ENCODE results near the gene NPC2. TPM values are rescaled to one million over a fixed set of nuclear protein-coding genes. Genes with fewer than 3 reads are reported as not detected.

NPC2 gene
- total RNA-seq, 4 donors from 2014 or later: 88.3 to 393 (median 147) TPM

GRCh38 chr14:74528406-74528805, 35.3 kb upstream of the NPC2 start:
- H3K27me3 ChIP-seq: no peaks in the 10 kb centered on the region
- no peaks in the 10 kb centered on the region for H3K4me1 ChIP-seq
- no peaks in the 10 kb centered on the region for H3K9me3 ChIP-seq
- no peak overlapping the region for H3K27ac ChIP-seq
- in situ Hi-C loops (cut with MboI; ENCODE audit: low pct_ligation_motif_present in 1 of 4, low pct_unique_long_range_greater_than_20kb in 1 of 4, low sequenced_read_pairs in 3 of 4): no loop called here
- WGBS, 2 donors (ENCODE audit: low coverage in 1 of 2): 82% methylated on average over 8 of the region's 14 CpGs; no CpG with 5 or more reads in 1 of the 2 donors
- no peak overlapping the region for H3K4me3 ChIP-seq
- TF ChIP-seq POLR2A (IDR thresholded peaks at IDR 0.05) (no peak), EP300 (IDR thresholded peaks at IDR 0.05; ENCODE audit: low read depth) (no peak), CTCF (IDR thresholded peaks at IDR 0.05) (no peak)
- DNase-seq: no peak
- H3K36me3 ChIP-seq: no peaks in the 10 kb centered on the region
- intact Hi-C loops (cut with DNase I; ENCODE audit: low total_unique reads): no loop called here

- no peaks in the 10 kb centered on the region for H3K36me3 ChIP-seq
- H3K4me3 ChIP-seq: no peak overlapping the region
- no peaks in the 10 kb centered on the region for H3K27me3 ChIP-seq
- WGBS, 2 donors (ENCODE audit: low coverage in 1 of 2): 75% methylated on average over 10 of the region's 10 CpGs; no CpG with 5 or more reads in 1 of the 2 donors
- H3K9me3 ChIP-seq: no peaks in the 10 kb centered on the region
- no peaks in the 10 kb centered on the region for H3K4me1 ChIP-seq
- no peak overlapping the region for H3K27ac ChIP-seq
- in situ Hi-C loops (cut with MboI; ENCODE audit: low pct_ligation_motif_present in 1 of 4, low pct_unique_long_range_greater_than_20kb in 1 of 4, low sequenced_read_pairs in 3 of 4): no loop called here
- DNase-seq: no peak
- TF ChIP-seq CTCF (IDR thresholded peaks at IDR 0.05): no peak
- TF ChIP-seq POLR2A (IDR thresholded peaks at IDR 0.05): no peak
- no peak for TF ChIP-seq POLR2AphosphoS5 (IDR thresholded peaks at IDR 0.05)
- TF ChIP-seq EP300 (IDR thresholded peaks at IDR 0.05; ENCODE audit: low read depth): no peak
- intact Hi-C loops (cut with DNase I; ENCODE audit: low total_unique reads): no loop called here
These were observed 34.7 kb upstream of the NPC2 start for GRCh38 chr14:74527736-74528280.

GRCh38 chr14:74526854-74527585, 33.9 kb upstream of the NPC2 start:
- DNase-seq: no peak
- intact Hi-C loops (cut with DNase I; ENCODE audit: low total_unique reads) (no loop called here), in situ Hi-C loops (cut with MboI; ENCODE audit: low pct_ligation_motif_present in 1 of 4, low pct_unique_long_range_greater_than_20kb in 1 of 4, low sequenced_read_pairs in 3 of 4) (no loop called here)
- H3K4me3 ChIP-seq: no peak overlapping the region
- 78% methylated on average over 10 of the region's 10 CpGs; no CpG with 5 or more reads in 1 of the 2 donors for WGBS, 2 donors (ENCODE audit: low coverage in 1 of 2)
- TF ChIP-seq CTCF (IDR thresholded peaks at IDR 0.05) (no peak), POLR2A (IDR thresholded peaks at IDR 0.05) (no peak), POLR2AphosphoS5 (IDR thresholded peaks at IDR 0.05) (no peak)
- H3K27ac ChIP-seq: no peak overlapping the region
- no peaks in the 10 kb centered on the region for H3K9me3 ChIP-seq
- H3K4me1 ChIP-seq: no peaks in the 10 kb centered on the region
- no peaks in the 10 kb centered on the region for H3K27me3 ChIP-seq
- no peaks in the 10 kb centered on the region for H3K36me3 ChIP-seq

- DNase-seq: no peak
- in situ Hi-C loops (cut with MboI; ENCODE audit: low pct_ligation_motif_present in 1 of 4, low pct_unique_long_range_greater_than_20kb in 1 of 4, low sequenced_read_pairs in 3 of 4): no loop called here
These were observed 32.3 kb upstream of the NPC2 start for GRCh38 chr14:74525361-74525851.

More at GRCh38 chr14:74525361-74525851, 32.3 kb upstream of the NPC2 start:
- WGBS, 2 donors (ENCODE audit: low coverage in 1 of 2): 20 to 48% methylated on average over 1 to 4 of the region's 4 CpGs
- Histone ChIP-seq H3K4me1 (no peaks in the 10 kb centered on the region), H3K27me3 (no peaks in the 10 kb centered on the region), H3K9me3 (no peaks in the 10 kb centered on the region), H3K27ac (no peak overlapping the region), H3K36me3 (no peaks in the 10 kb centered on the region), H3K4me3 (no peak overlapping the region)
- TF ChIP-seq POLR2A (IDR thresholded peaks at IDR 0.05): no peak
- TF ChIP-seq POLR2AphosphoS5 (IDR thresholded peaks at IDR 0.05): no peak
- TF ChIP-seq CTCF (IDR thresholded peaks at IDR 0.05): no peak
- no peak for TF ChIP-seq EP300 (IDR thresholded peaks at IDR 0.05; ENCODE audit: low read depth)
- intact Hi-C loops (cut with DNase I; ENCODE audit: low total_unique reads): no loop called here
